H1 (cell line): ENCODE results near the gene COPZ1. TPM values are rescaled to one million over a fixed set of nuclear protein-coding genes. Genes with fewer than 3 reads are reported as not detected.

Source experiments
- CTCF ChIA-PET: fragments of 300-600 bp; sonication (Branson Sonifier 250); formaldehyde crosslinking; loops from one replicate; lab custom pipeline; 2021; ENCODE audit not compliant: partially characterized antibody; lab: Charles Lee
- POLR2A ChIA-PET: fragments of 300-600 bp; sonication (Branson Sonifier 250); formaldehyde crosslinking; loops from one replicate; lab custom pipeline; 2021; ENCODE audit warnings: inconsistent platforms; ENCODE audit not compliant: partially characterized antibody; lab: Charles Lee
- DNase-seq, 2 experiments: peaks; one replicate each; pipeline versions ENCODE4 v3.0.0 to v3.0.0-alpha.2; 2010 to 2022; ENCODE audit warnings: low spot score in 2 of 2, low read depth in 1 of 2, mixed read lengths in 1 of 2
- FAIRE-seq: peaks from 2 replicates; lab custom pipeline; 2011; peaks lifted over from hg19 to GRCh38; lab: Jason Lieb, UNC
- H2AFZ ChIP-seq: 2 replicates; pipeline ENCODE4 v1.8.1; 2012; ENCODE audit warnings: low read length, inconsistent platforms
- H2AK5ac ChIP-seq: 2 replicates; pipeline ENCODE4 v1.6.1; 2013; ENCODE audit warnings: low read depth, low read length
- H2BK120ac ChIP-seq: replicated peaks from 2 replicates; pipeline ENCODE3; 2013; ENCODE audit warnings: low read depth, low read length, inconsistent platforms
- H2BK12ac ChIP-seq: 2 replicates; pipeline ENCODE4 v1.6.1; 2013; ENCODE audit warnings: low read depth, low read length
- H2BK15ac ChIP-seq: 2 replicates; pipeline ENCODE4 v1.6.1; 2013; ENCODE audit warnings: low read length
- H2BK20ac ChIP-seq: 2 replicates; pipeline ENCODE4 v1.6.1; 2013; ENCODE audit warnings: low read length
- H2BK5ac ChIP-seq: 2 replicates; pipeline ENCODE4 v1.6.1; 2013; ENCODE audit warnings: low read depth, low read length
- H3K14ac ChIP-seq: 2 replicates; pipeline ENCODE4 v1.6.1; 2013; ENCODE audit warnings: inconsistent platforms; ENCODE audit not compliant: insufficient read length
- H3K18ac ChIP-seq: 2 replicates; pipeline ENCODE4 v1.6.1; 2013; ENCODE audit warnings: low read length; ENCODE audit errors: extremely low read depth
- H3K23ac ChIP-seq: 2 replicates; pipeline ENCODE4 v1.6.1; 2013; ENCODE audit warnings: inconsistent platforms; ENCODE audit not compliant: insufficient read length
- H3K23me2 ChIP-seq: 2 replicates; pipeline ENCODE4 v1.6.1; 2013; ENCODE audit warnings: low read depth, low read length
- H3K27ac ChIP-seq: 2 replicates; pipeline ENCODE4 v1.6.1; 2011; ENCODE audit warnings: low read depth, low read length, inconsistent platforms
- H3K27me3 ChIP-seq, 4 experiments: replicated peaks in 1 of 4; 1 replicate in 1 of 4; 2 replicates in 3 of 4; pipeline versions ENCODE4 v1.6.1 to v1.8.1; 2011 to 2013; ENCODE audit warnings: low read length in 3 of 4, mild to moderate bottlenecking in 3 of 4, inconsistent platforms in 2 of 4, mixed read lengths in 2 of 4, moderate library complexity in 1 of 4; ENCODE audit not compliant: control insufficient read depth in 3 of 4, insufficient read depth in 3 of 4; ENCODE audit errors: extremely low read depth in 1 of 4
- H3K36me3 ChIP-seq, 4 experiments: 2 replicates each; pipeline versions ENCODE4 v1.6.1 to v1.8.1; 2011 to 2013; ENCODE audit warnings: mild to moderate bottlenecking in 4 of 4, low read length in 3 of 4, moderate library complexity in 2 of 4, control low read depth in 1 of 4, inconsistent platforms in 1 of 4; ENCODE audit not compliant: insufficient read depth in 4 of 4, control insufficient read depth in 2 of 4
- H3K4ac ChIP-seq: replicated peaks from 2 replicates; pipeline ENCODE3; 2013; ENCODE audit warnings: low read length, low read depth, mixed read lengths, inconsistent platforms; ENCODE audit not compliant: insufficient read length
- H3K4me1 ChIP-seq, 4 experiments: replicated peaks in 1 of 4; 1 replicate in 1 of 4; 2 replicates in 3 of 4; pipeline versions ENCODE4 v1.6.1 to v1.8.1; 2011 to 2013; ENCODE audit warnings: low read length in 3 of 4, inconsistent platforms in 2 of 4, mixed read lengths in 1 of 4; ENCODE audit not compliant: insufficient read depth in 4 of 4, control insufficient read depth in 3 of 4
- H3K4me2 ChIP-seq, 2 experiments: 2 replicates each; pipeline versions ENCODE4 v1.6.1 to v1.8.1; 2011 to 2013; ENCODE audit warnings: low read depth in 2 of 2, low read length in 2 of 2, control low read depth in 1 of 2, inconsistent platforms in 1 of 2, mild to moderate bottlenecking in 1 of 2; ENCODE audit not compliant: insufficient read depth in 1 of 2
- H3K4me3 ChIP-seq, 4 experiments: fragments of 200-600, 300-600 bp in 1 of 4; sonication (generic), shearing (Covaris generic), sonication (Bioruptor Twin) in 1 of 4; 2 replicates each; pipeline versions ENCODE4 v1.5.1 to v1.8.1; 2011 to 2016; ENCODE audit warnings: low read length in 4 of 4, low read depth in 3 of 4, control low read depth in 2 of 4, inconsistent platforms in 2 of 4, mild to moderate bottlenecking in 2 of 4, mixed read lengths in 1 of 4, moderate library complexity in 1 of 4; ENCODE audit not compliant: insufficient read depth in 2 of 4; ENCODE audit errors: extremely low read depth in 1 of 4
- H3K56ac ChIP-seq: replicated peaks from 2 replicates; pipeline ENCODE3; 2013; ENCODE audit warnings: low read depth, mild to moderate bottlenecking, mixed read lengths, low read length, inconsistent platforms; ENCODE audit not compliant: insufficient read length
- H3K79me1 ChIP-seq: 2 replicates; pipeline ENCODE4 v1.6.1; 2013; ENCODE audit warnings: low read depth, low read length, control low read depth
- H3K79me2 ChIP-seq, 2 experiments: 2 replicates each; pipeline versions ENCODE4 v1.6.1 to v1.8.1; 2012 to 2013; ENCODE audit warnings: low read length in 2 of 2, mild to moderate bottlenecking in 2 of 2, inconsistent platforms in 1 of 2; ENCODE audit not compliant: insufficient read depth in 2 of 2, control insufficient read depth in 1 of 2
- H3K9ac ChIP-seq, 4 experiments: replicated peaks in 1 of 4; 1 replicate in 1 of 4; 2 replicates in 3 of 4; pipeline versions ENCODE4 v1.6.1 to v1.8.1; 2011 to 2013; ENCODE audit warnings: low read depth in 3 of 4, low read length in 3 of 4, control low read depth in 2 of 4, mild to moderate bottlenecking in 2 of 4, moderate library complexity in 2 of 4, inconsistent platforms in 1 of 4; ENCODE audit errors: extremely low read depth in 1 of 4
- H3K9me3 ChIP-seq, 2 experiments: 2 replicates each; pipeline versions ENCODE4 v1.6.1 to v1.8.1; 2012 to 2013; ENCODE audit warnings: mild to moderate bottlenecking in 2 of 2, moderate library complexity in 2 of 2, control low read depth in 1 of 2, inconsistent platforms in 1 of 2, low read depth in 1 of 2, low read length in 1 of 2, mixed read lengths in 1 of 2; ENCODE audit not compliant: insufficient read depth in 2 of 2
- H4K20me1 ChIP-seq, 2 experiments: replicated peaks in 1 of 2; 2 replicates each; pipeline versions ENCODE3 to v1.8.1; 2011 to 2013; ENCODE audit warnings: inconsistent platforms in 2 of 2, low read length in 2 of 2, mild to moderate bottlenecking in 1 of 2; ENCODE audit not compliant: insufficient read depth in 2 of 2, control insufficient read depth in 1 of 2
- H4K5ac ChIP-seq: 2 replicates; pipeline ENCODE4 v1.6.1; 2013; ENCODE audit warnings: low read length, low read depth, mixed read lengths, inconsistent platforms; ENCODE audit not compliant: insufficient read length
- H4K8ac ChIP-seq: 2 replicates; pipeline ENCODE4 v1.8.0; 2013; ENCODE audit warnings: mild to moderate bottlenecking, moderate library complexity, low read length, inconsistent platforms; ENCODE audit not compliant: insufficient read depth; ENCODE audit errors: extremely low read depth
- H4K91ac ChIP-seq: replicated peaks from 2 replicates; pipeline ENCODE3; 2013; ENCODE audit warnings: low read length, mixed read lengths, inconsistent platforms; ENCODE audit not compliant: insufficient read length
- CBX5 ChIP-seq: fragments of 300-800, 300-1000 bp; sonication (generic); IDR thresholded peaks from 2 replicates; pipeline ENCODE4 v1.7.1; 2016; ENCODE audit warnings: antibody characterized with exemption, low read length, low read depth
- KDM4A ChIP-seq: IDR thresholded peaks from one replicate; pipeline ENCODE4 v1.7.1; 2012; ENCODE audit warnings: low read depth, mild to moderate bottlenecking, moderate library complexity, low read length, inconsistent platforms; ENCODE audit not compliant: severe bottlenecking
- WGBS, 2 experiments: shearing (Covaris generic) in 1 of 2; methylation state at CpG; one replicate each; pipeline versions ENCODE4 v1.1.6 to v1.1.7; 2013 to 2015; ENCODE audit warnings: low lambda C conversion rate in 2 of 2, mixed read lengths in 2 of 2, inconsistent platforms in 1 of 2, low coverage in 1 of 2, missing lambda C conversion rate in 1 of 2; ENCODE audit not compliant: insufficient replicate concordance in 2 of 2, insufficient coverage in 1 of 2, insufficient read length in 1 of 2; ENCODE audit errors: extremely low coverage in 1 of 2, missing lambda C conversion rate in 1 of 2; 5-methylcytosine and 5-hydroxymethylcytosine counted together
- polyA plus RNA-seq, 7 experiments: library from polyadenylated mRNA; depleted of rRNA in 3 of 7; stranded (reverse) in 5 of 7; unstranded in 2 of 7; fragments of >200 nt in 5 of 7; fragments of 200-250 nt in 2 of 7; gene quantifications; 1 replicate in 5 of 7; 2 replicates in 1 of 7; 4 replicates in 1 of 7; pipeline versions ENCODE4 v1.2.1 to v1.2.3, GENCODE V29; 2011 to 2013; ENCODE audit warnings: missing spikeins in 2 of 7, mixed read lengths in 2 of 7
- total RNA-seq: library from RNA; stranded (reverse); fragmentation: NEBNext Ultra II Directional; extraction: Animal tissue kit (Norgen Biotek cat#: 25700); gene quantifications from 2 replicates; pipeline ENCODE4 v1.2.1, GENCODE V29; 2021

The COPZ1 gene
- total and polyA plus RNA-seq, 2 of the 8 experiments (the other 6 are each of a cell fraction or from before 2014, with no cell fraction given) = 103 to 133 TPM

GRCh38 chr12:54306925-54307741 is 17.8 kb upstream of the COPZ1 start:
- no peaks in the 10 kb centered on the region for H3K23me2 ChIP-seq
- no peak overlapping the region for H3K14ac ChIP-seq
- H3K4me3 ChIP-seq = no peak overlapping the region
- H3K27me3 ChIP-seq = no peaks in the 10 kb centered on the region
- no peak overlapping the region for H2BK5ac ChIP-seq
- TF ChIP-seq CBX5 (no peak), KDM4A (no peak)
- no peak overlapping the region for H2BK12ac ChIP-seq
- H3K9ac ChIP-seq = no peak overlapping the region
- no peak overlapping the region for H3K27ac ChIP-seq
- FAIRE-seq (no peak), DNase-seq (no peak)
- no peak overlapping the region for H3K56ac ChIP-seq
- H2AFZ ChIP-seq = 0 out of 2 replicates have a peak overlapping the region, but pooled peaks have one; percentile 38
- 0 out of 2 replicates have a peak overlapping the region, but pooled peaks have one; percentile 81 for H2BK15ac ChIP-seq
- H2AK5ac ChIP-seq = no peak overlapping the region
- 86% methylated on average over 8 of the region's 8 CpGs; no CpG with 5 or more reads in 1 of the 2 experiments for WGBS, 2 experiments
- peaks cover 4 to 18% (median 12%) of the 10 kb centered on the region in 4 experiments for H3K4me1 ChIP-seq
- H3K36me3 ChIP-seq = no peaks in the 10 kb centered on the region
- no peak overlapping the region for H2BK120ac ChIP-seq
- H3K79me2 ChIP-seq = no peaks in the 10 kb centered on the region
- POLR2A ChIA-PET = interaction anchor here (0.6 to 6.5 kb wide), 12 partner anchors 12 to 55 kb away, joined by 3 to 56 read pairs (median 4); partner anchors contain the start of genes CBX5 and HNRNPA1
- no peaks in the 10 kb centered on the region for H3K9me3 ChIP-seq
- no peak overlapping the region for H4K91ac ChIP-seq
- H3K79me1 ChIP-seq = no peaks in the 10 kb centered on the region
- CTCF ChIA-PET = interaction anchor here (0.8 to 34.6 kb wide), 14 partner anchors 8 to 97 kb away, joined by 3 to 618 read pairs (median 6); partner anchors contain the start of genes COPZ1 and NFE2
- H2BK20ac ChIP-seq = 0 out of 2 replicates have a peak overlapping the region, but pooled peaks have one; percentile 66
- H3K23ac ChIP-seq = no peak overlapping the region
- H3K18ac ChIP-seq = no peak overlapping the region; the same call in 1 of the 2 replicates
- H4K5ac ChIP-seq = no peak overlapping the region
- no peak overlapping the region for H3K4me2 ChIP-seq
- H4K8ac ChIP-seq = no peak overlapping the region
- H3K4ac ChIP-seq = no peak overlapping the region
- H4K20me1 ChIP-seq = no peaks in the 10 kb centered on the region
